Measurements from ENCODE around the gene PAXX. TPM values are rescaled to one million over a fixed set of nuclear protein-coding genes. Genes with fewer than 3 reads are reported as not detected.

PAXX gene
- total and polyA plus RNA-seq, 2 donors = 9.3 to 55.4 TPM

GRCh38 chr9:136965771-136966484 is 26.3 kb upstream of the PAXX start:
- no peaks in the 10 kb centered on the region for H3K36me3 ChIP-seq (ENCODE audit: insufficient read depth)
- no peak for DNase-seq (ENCODE audit: extremely low spot score)
- no peak overlapping the region for H3K27ac ChIP-seq (ENCODE audit: low read depth)
- WGBS = 26% methylated on average over 23 of the region's 23 CpGs
- H3K4me3 ChIP-seq (ENCODE audit: low read depth, low read length) = no peak overlapping the region
- H3K4me1 ChIP-seq (ENCODE audit: insufficient read depth) = no peaks in the 10 kb centered on the region

- DNase-seq (ENCODE audit: extremely low spot score) = no peak
- 77% methylated on average over 17 of the region's 17 CpGs for WGBS
- no peak overlapping the region for H3K4me3 ChIP-seq (ENCODE audit: low read depth, low read length)
Measured at GRCh38 chr9:136968333-136969127, 23.7 kb upstream of the PAXX start.

GRCh38 chr9:136969150-136969549 is 23.1 kb upstream of the PAXX start:
- no peak for DNase-seq (ENCODE audit: extremely low spot score)
- no peak overlapping the region for H3K27ac ChIP-seq (ENCODE audit: low read depth)
- no peak overlapping the region for H3K4me3 ChIP-seq (ENCODE audit: low read depth, low read length)
- H3K36me3 ChIP-seq (ENCODE audit: insufficient read depth) = no peaks in the 10 kb centered on the region
- WGBS = 83% methylated on average over 17 of the region's 17 CpGs
- H3K4me1 ChIP-seq (ENCODE audit: insufficient read depth) = no peaks in the 10 kb centered on the region

More at GRCh38 chr9:136968333-136969127, 23.7 kb upstream of the PAXX start:
- Histone ChIP-seq H3K36me3 (ENCODE audit: insufficient read depth) (no peaks in the 10 kb centered on the region), H3K4me1 (ENCODE audit: insufficient read depth) (no peaks in the 10 kb centered on the region), H3K27ac (ENCODE audit: low read depth) (no peak overlapping the region)

- H3K36me3 ChIP-seq (ENCODE audit: insufficient read depth) = no peaks in the 10 kb centered on the region
- 82% methylated on average over 5 of the region's 5 CpGs for WGBS
Measured at GRCh38 chr9:136969774-136970173, 22.4 kb upstream of the PAXX start.

GRCh38 chr9:136970361-136970760 is 21.9 kb upstream of the PAXX start:
- DNase-seq (ENCODE audit: extremely low spot score) = no peak
- Histone ChIP-seq H3K4me3 (ENCODE audit: low read depth, low read length) (no peak overlapping the region), H3K27ac (ENCODE audit: low read depth) (no peak overlapping the region), H3K36me3 (ENCODE audit: insufficient read depth) (no peaks in the 10 kb centered on the region), H3K4me1 (ENCODE audit: insufficient read depth) (no peaks in the 10 kb centered on the region)
- WGBS = 81% methylated on average over 11 of the region's 11 CpGs

More at GRCh38 chr9:136969774-136970173, 22.4 kb upstream of the PAXX start:
- DNase-seq (ENCODE audit: extremely low spot score) = no peak
- Histone ChIP-seq H3K4me3 (ENCODE audit: low read depth, low read length) (no peak overlapping the region), H3K4me1 (ENCODE audit: insufficient read depth) (no peaks in the 10 kb centered on the region), H3K27ac (ENCODE audit: low read depth) (no peak overlapping the region)

- Histone ChIP-seq H3K4me3 (ENCODE audit: low read depth, low read length) (no peak overlapping the region), H3K36me3 (ENCODE audit: insufficient read depth) (no peaks in the 10 kb centered on the region), H3K27ac (ENCODE audit: low read depth) (no peak overlapping the region), H3K4me1 (ENCODE audit: insufficient read depth) (no peaks in the 10 kb centered on the region)
- WGBS = 78% methylated on average over 14 of the region's 14 CpGs
- DNase-seq (ENCODE audit: extremely low spot score) = no peak
Measured at GRCh38 chr9:136971746-136972145, 20.5 kb upstream of the PAXX start.

GRCh38 chr9:136972335-136972734 is 19.9 kb upstream of the PAXX start:
- Histone ChIP-seq H3K4me3 (ENCODE audit: low read depth, low read length) (no peak overlapping the region), H3K36me3 (ENCODE audit: insufficient read depth) (no peaks in the 10 kb centered on the region), H3K4me1 (ENCODE audit: insufficient read depth) (no peaks in the 10 kb centered on the region), H3K27ac (ENCODE audit: low read depth) (no peak overlapping the region)
- 83% methylated on average over 11 of the region's 11 CpGs for WGBS
- no peak for DNase-seq (ENCODE audit: extremely low spot score)

GRCh38 chr9:136972743-136973142 is 19.5 kb upstream of the PAXX start:
- Histone ChIP-seq H3K4me1 (ENCODE audit: insufficient read depth) (no peaks in the 10 kb centered on the region), H3K4me3 (ENCODE audit: low read depth, low read length) (no peak overlapping the region), H3K27ac (ENCODE audit: low read depth) (no peak overlapping the region), H3K36me3 (ENCODE audit: insufficient read depth) (no peaks in the 10 kb centered on the region)
- no peak for DNase-seq (ENCODE audit: extremely low spot score)
- WGBS = 69% methylated on average over 13 of the region's 13 CpGs

GRCh38 chr9:136973618-136974617 is 18.3 kb upstream of the PAXX start:
- Histone ChIP-seq H3K27ac (ENCODE audit: low read depth) (no peak overlapping the region), H3K4me3 (ENCODE audit: low read depth, low read length) (no peak overlapping the region), H3K4me1 (ENCODE audit: insufficient read depth) (no peaks in the 10 kb centered on the region), H3K36me3 (ENCODE audit: insufficient read depth) (no peaks in the 10 kb centered on the region)
- no peak for DNase-seq (ENCODE audit: extremely low spot score)
- WGBS = 84% methylated on average over 29 of the region's 29 CpGs

- WGBS = 63% methylated on average over 15 of the region's 15 CpGs
- DNase-seq (ENCODE audit: extremely low spot score) = no peak
- no peak overlapping the region for H3K27ac ChIP-seq (ENCODE audit: low read depth)
- H3K4me1 ChIP-seq (ENCODE audit: insufficient read depth) = no peaks in the 10 kb centered on the region
- no peak overlapping the region for H3K4me3 ChIP-seq (ENCODE audit: low read depth, low read length)
- no peaks in the 10 kb centered on the region for H3K36me3 ChIP-seq (ENCODE audit: insufficient read depth)
Measured at GRCh38 chr9:136974817-136975535, 17.2 kb upstream of the PAXX start.

GRCh38 chr9:136975644-136976043 is 16.6 kb upstream of the PAXX start:
- no peak overlapping the region for H3K27ac ChIP-seq (ENCODE audit: low read depth)
- no peaks in the 10 kb centered on the region for H3K4me1 ChIP-seq (ENCODE audit: insufficient read depth)
- H3K4me3 ChIP-seq (ENCODE audit: low read depth, low read length) = no peak overlapping the region
- no peak for DNase-seq (ENCODE audit: extremely low spot score)
- 59% methylated on average over 14 of the region's 14 CpGs for WGBS
- H3K36me3 ChIP-seq (ENCODE audit: insufficient read depth) = no peaks in the 10 kb centered on the region

- H3K4me3 ChIP-seq (ENCODE audit: low read depth, low read length) = peak within 1 kb of the TSS; percentile 27
- H3K4me1 ChIP-seq (ENCODE audit: insufficient read depth) = no peaks in the 10 kb centered on the region
- 66% methylated on average over 10 of the region's 10 CpGs for WGBS
- DNase-seq (ENCODE audit: extremely low spot score) = no peak
- no peaks in the 10 kb centered on the region for H3K36me3 ChIP-seq (ENCODE audit: insufficient read depth)
- no peak within 1 kb of the TSS for H3K27ac ChIP-seq (ENCODE audit: low read depth)
Measured at GRCh38 chr9:136977223-136977622, 15.0 kb upstream of the PAXX start, which contains the start of gene PTGDS. PTGDS (plus strand) TSS chr9:136977504; CDS start chr9:136977579, 75 bp downstream.

GRCh38 chr9:136977649-136978072 is 14.6 kb upstream of the PAXX start:
- Histone ChIP-seq H3K27ac (ENCODE audit: low read depth) (no peak overlapping the region), H3K4me3 (ENCODE audit: low read depth, low read length) (peak overlapping the region; percentile 27), H3K4me1 (ENCODE audit: insufficient read depth) (no peaks in the 10 kb centered on the region), H3K36me3 (ENCODE audit: insufficient read depth) (no peaks in the 10 kb centered on the region)
- WGBS = 12% methylated on average over 33 of the region's 33 CpGs
- DNase-seq (ENCODE audit: extremely low spot score) = no peak
